HuH-7 (cell line): ENCODE results near the gene FBP1.
A peak's percentile ranks its signal among the peaks of the same experiment; 100 is the strongest.

Source experiments
- DNase-seq: peaks from one replicate; pipeline ENCODE4 v3.0.0; 2011; ENCODE audit warnings: low spot score

The FBP1 gene

GRCh38 chr9:94655739-94656138, 16.4 kb upstream of the FBP1 start:
- no peak for DNase-seq

- no peak for DNase-seq
These were observed 15.0 kb upstream of the FBP1 start for GRCh38 chr9:94654165-94654894.

- no peak for DNase-seq
These were observed 11.6 kb upstream of the FBP1 start for GRCh38 chr9:94650949-94651348.

GRCh38 chr9:94649100-94649819, 9.9 kb upstream of the FBP1 start:
- no peak for DNase-seq

GRCh38 chr9:94648185-94648584, 8.9 kb upstream of the FBP1 start:
- DNase-seq: no peak

GRCh38 chr9:94645901-94646300, 6.6 kb upstream of the FBP1 start:
- no peak for DNase-seq

GRCh38 chr9:94644543-94644942, 5.2 kb upstream of the FBP1 start:
- DNase-seq: no peak

- DNase-seq: no peak
These were observed 4.4 kb upstream of the FBP1 start for GRCh38 chr9:94643741-94644140.

GRCh38 chr9:94643176-94643575, 3.9 kb upstream of the FBP1 start:
- no peak for DNase-seq

GRCh38 chr9:94642501-94642900, 3.2 kb upstream of the FBP1 start:
- no peak for DNase-seq

GRCh38 chr9:94639999-94640376, 670 bp upstream of the FBP1 start:
- no peak for DNase-seq

GRCh38 chr9:94638335-94639060, 820 bp downstream of the FBP1 start:
- DNase-seq: no peak

- DNase-seq: no peak
These were observed 6.6 kb downstream of the FBP1 start for GRCh38 chr9:94632737-94633136.

GRCh38 chr9:94631599-94631998, 7.7 kb downstream of the FBP1 start:
- DNase-seq: no peak

- DNase-seq: no peak
These were observed 8.5 kb downstream of the FBP1 start for GRCh38 chr9:94630833-94631232.

GRCh38 chr9:94630281-94630680, 9.0 kb downstream of the FBP1 start:
- DNase-seq: no peak

GRCh38 chr9:94627287-94627686, 12.0 kb downstream of the FBP1 start:
- no peak for DNase-seq

- DNase-seq: no peak
These were observed 13.5 kb downstream of the FBP1 start for GRCh38 chr9:94625835-94626234.

GRCh38 chr9:94624629-94625028, 14.7 kb downstream of the FBP1 start:
- DNase-seq: no peak

- peak; percentile 77 for DNase-seq
These were observed 16.1 kb downstream of the FBP1 start for GRCh38 chr9:94623253-94623652.

- no peak for DNase-seq
These were observed 17.1 kb downstream of the FBP1 start for GRCh38 chr9:94622087-94622800.

- DNase-seq: no peak
These were observed 20.3 kb downstream of the FBP1 start for GRCh38 chr9:94619026-94619425.
